PC-3 (cell line): ENCODE results near the gene SMPDL3B. TPM values are rescaled to one million over a fixed set of nuclear protein-coding genes. Genes with fewer than 3 reads are reported as not detected.

Source experiments
- ATAC-seq: fragments of 200-7000 bp; cut with Tn5 transposase; 2 replicates; pipeline ENCODE4 v1.9.1; 2020; ENCODE audit warnings: mild to moderate bottlenecking, moderate library complexity
- BruUV-seq: library from RNA; stranded (reverse); fragments of 400-500 nt; replicated peaks from 2 replicates; lab custom pipeline; 2021; lab: Mats Ljungman, UMichigan
- CTCF ChIA-PET: fragments of 300-600 bp; sonication (Branson Sonifier 250); formaldehyde crosslinking; loops from one replicate; lab custom pipeline; 2022; ENCODE audit warnings: antibody characterized with exemption; lab: Charles Lee
- POLR2A ChIA-PET: fragments of 300-600 bp; sonication (Branson Sonifier 250); formaldehyde crosslinking; loops from one replicate; lab custom pipeline; 2022; ENCODE audit warnings: antibody characterized with exemption; ENCODE audit not compliant: unreplicated experiment; lab: Charles Lee
- DNase-seq: peaks from one replicate; pipeline ENCODE4 v3.0.0-alpha.2; 2015
- H2AFZ ChIP-seq: fragments of 300-600 bp; sonication (generic); 2 replicates; pipeline ENCODE4 v1.6.0; 2016; ENCODE audit warnings: antibody characterized with exemption, low read length
- H3F3A ChIP-seq: fragments of 300-600 bp; sonication (generic); one replicate; pipeline ENCODE4 v1.6.0; 2017; ENCODE audit warnings: antibody characterized with exemption, low read length, control low read depth, mild to moderate bottlenecking; ENCODE audit not compliant: unreplicated experiment
- H3K27ac ChIP-seq: fragments of 300-600 bp; sonication (generic); 2 replicates; pipeline ENCODE4 v1.5.1; 2016; ENCODE audit warnings: mild to moderate bottlenecking, low read length
- H3K27me3 ChIP-seq: fragments of 300-600 bp; sonication (generic); 2 replicates; pipeline ENCODE4 v1.6.1; 2016; ENCODE audit warnings: low read length, mixed read lengths
- H3K36me3 ChIP-seq: fragments of 300-600 bp; sonication (generic); 2 replicates; pipeline ENCODE4 v1.6.1; 2016; ENCODE audit warnings: low read depth, mixed run types, low read length, mixed read lengths
- H3K4me1 ChIP-seq: fragments of 300-600 bp; sonication (generic); 2 replicates; pipeline ENCODE4 v1.5.1; 2016; ENCODE audit warnings: low read length; ENCODE audit not compliant: insufficient read depth
- H3K4me2 ChIP-seq: fragments of 300-600 bp; sonication (generic); 2 replicates; pipeline ENCODE4 v1.6.0; 2016; ENCODE audit warnings: low read length
- H3K4me3 ChIP-seq: fragments of 300-600 bp; sonication (generic); 2 replicates; pipeline ENCODE4 v1.5.1; 2016; ENCODE audit warnings: mild to moderate bottlenecking, low read length, mixed read lengths
- H3K79me2 ChIP-seq: fragments of 300-600 bp; sonication (generic); 2 replicates; pipeline ENCODE4 v1.6.1; 2017; ENCODE audit warnings: low read length, mixed read lengths
- H3K9ac ChIP-seq: fragments of 300-600 bp; sonication (generic); 2 replicates; pipeline ENCODE4 v1.6.0; 2016; ENCODE audit warnings: mild to moderate bottlenecking, low read length
- H3K9me2 ChIP-seq: fragments of 300-600 bp; sonication (generic); replicated peaks from 2 replicates; pipeline ENCODE4 v1.6.1; 2016; ENCODE audit warnings: mixed run types, low read length, mixed read lengths
- H3K9me3 ChIP-seq: fragments of 300-600 bp; sonication (generic); 2 replicates; pipeline ENCODE4 v1.6.1; 2016; ENCODE audit warnings: low read length, mixed read lengths
- H4K20me1 ChIP-seq: fragments of 300-600 bp; sonication (generic); 2 replicates; pipeline ENCODE4 v1.6.1; 2016; ENCODE audit warnings: low read length, mixed read lengths
- EZH2 ChIP-seq: fragments of 300-600 bp; sonication (generic); IDR thresholded peaks from one replicate; pipeline ENCODE4 v1.6.1; 2017; ENCODE audit warnings: antibody characterized with exemption, mild to moderate bottlenecking, low read length; ENCODE audit not compliant: unreplicated experiment
- EZH2phosphoT487 ChIP-seq: fragments of 300-600 bp; sonication (generic); IDR thresholded peaks from 2 replicates; pipeline ENCODE4 v1.6.1; 2018; ENCODE audit warnings: mild to moderate bottlenecking, antibody characterized with exemption, low read length, borderline replicate concordance
- intact Hi-C: fragments of 100-400 bp; cut with micrococcal nuclease; formaldehyde crosslinking; loops from 2 replicates; pipeline ENCODE4 v1.9.0; 2023
- total RNA-seq: library from RNA; depleted of rRNA; stranded (reverse); fragments of >200 nt; gene quantifications from 2 replicates; pipeline ENCODE4 v1.2.3, GENCODE V29; 2014
- TF ChIP-seq, protein P1 (sequence below): fragments of 300-600 bp; sonication (generic); conservative IDR thresholded peaks from 2 replicates; pipeline ENCODE4 v1.5.1; 2017; ENCODE audit warnings: antibody characterized with exemption, low read depth, mild to moderate bottlenecking, low read length

Gene SMPDL3B
- total RNA-seq, 1 experiment from 2014 or later: 19.6 TPM

- Histone ChIP-seq H4K20me1 (no peaks in the 10 kb centered on the region), H2AFZ (no peak overlapping the region), H3K4me1 (peaks cover 5% of the 10 kb centered on the region; the same call in 1 of the 2 replicates), H3K4me2 (no peak overlapping the region), H3K4me3 (no peak overlapping the region), H3K9me2 (no peaks in the 10 kb centered on the region), H3K9me3 (no peaks in the 10 kb centered on the region), H3K9ac (no peak overlapping the region), H3K36me3 (no peaks in the 10 kb centered on the region), H3K79me2 (peaks cover under 1% of the 10 kb centered on the region), H3K27me3 (no peaks in the 10 kb centered on the region), H3F3A (no peaks in the 10 kb centered on the region), H3K27ac (no peak overlapping the region)
- ATAC-seq: no peak
- TF ChIP-seq, protein P1, sequence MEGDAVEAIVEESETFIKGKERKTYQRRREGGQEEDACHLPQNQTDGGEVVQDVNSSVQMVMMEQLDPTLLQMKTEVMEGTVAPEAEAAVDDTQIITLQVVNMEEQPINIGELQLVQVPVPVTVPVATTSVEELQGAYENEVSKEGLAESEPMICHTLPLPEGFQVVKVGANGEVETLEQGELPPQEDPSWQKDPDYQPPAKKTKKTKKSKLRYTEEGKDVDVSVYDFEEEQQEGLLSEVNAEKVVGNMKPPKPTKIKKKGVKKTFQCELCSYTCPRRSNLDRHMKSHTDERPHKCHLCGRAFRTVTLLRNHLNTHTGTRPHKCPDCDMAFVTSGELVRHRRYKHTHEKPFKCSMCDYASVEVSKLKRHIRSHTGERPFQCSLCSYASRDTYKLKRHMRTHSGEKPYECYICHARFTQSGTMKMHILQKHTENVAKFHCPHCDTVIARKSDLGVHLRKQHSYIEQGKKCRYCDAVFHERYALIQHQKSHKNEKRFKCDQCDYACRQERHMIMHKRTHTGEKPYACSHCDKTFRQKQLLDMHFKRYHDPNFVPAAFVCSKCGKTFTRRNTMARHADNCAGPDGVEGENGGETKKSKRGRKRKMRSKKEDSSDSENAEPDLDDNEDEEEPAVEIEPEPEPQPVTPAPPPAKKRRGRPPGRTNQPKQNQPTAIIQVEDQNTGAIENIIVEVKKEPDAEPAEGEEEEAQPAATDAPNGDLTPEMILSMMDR: no peak
- TF ChIP-seq EZH2phosphoT487: no peak
- TF ChIP-seq EZH2: no peak
- intact Hi-C loops: no loop called here
- CTCF ChIA-PET: no interaction called here
- no peak for DNase-seq
- no TSS peak for BruUV-seq
- POLR2A ChIA-PET: no interaction called here
These were observed 20.3 kb downstream of the SMPDL3B start for GRCh38 chr1:27955076-27955475.

GRCh38 chr1:27956761-27957160, 22.0 kb downstream of the SMPDL3B start:
- Histone ChIP-seq H3K4me1 (peaks cover 22% of the 10 kb centered on the region), H3K36me3 (no peaks in the 10 kb centered on the region), H3K9me3 (no peaks in the 10 kb centered on the region), H3K4me3 (no peak overlapping the region), H3K4me2 (no peak overlapping the region), H3K9me2 (no peaks in the 10 kb centered on the region), H3F3A (no peaks in the 10 kb centered on the region), H3K27ac (no peak overlapping the region), H3K27me3 (no peaks in the 10 kb centered on the region), H4K20me1 (no peaks in the 10 kb centered on the region), H2AFZ (no peak overlapping the region), H3K9ac (no peak overlapping the region), H3K79me2 (peaks cover 17% of the 10 kb centered on the region)
- DNase-seq (no peak), ATAC-seq (no peak)
- intact Hi-C loops: no loop called here
- no TSS peak for BruUV-seq
- CTCF ChIA-PET: interaction anchor here (0.6 kb wide), 1 partner anchor 93 kb away, joined by 3 read pairs; no protein-coding TSS in a partner anchor
- POLR2A ChIA-PET: no interaction called here
- TF ChIP-seq, protein P1: no peak
- TF ChIP-seq EZH2: no peak
- no peak for TF ChIP-seq EZH2phosphoT487

- Histone ChIP-seq H3K4me3 (no peak overlapping the region), H3K4me2 (no peak overlapping the region), H3K79me2 (peaks cover 26% of the 10 kb centered on the region), H3K9ac (no peak overlapping the region), H3K9me3 (no peaks in the 10 kb centered on the region), H4K20me1 (no peaks in the 10 kb centered on the region), H3K36me3 (no peaks in the 10 kb centered on the region), H2AFZ (no peak overlapping the region), H3K27me3 (no peaks in the 10 kb centered on the region), H3F3A (no peaks in the 10 kb centered on the region), H3K4me1 (peaks cover 26% of the 10 kb centered on the region), H3K27ac (no peak overlapping the region), H3K9me2 (no peaks in the 10 kb centered on the region)
- no TSS peak for BruUV-seq
- intact Hi-C loops: no loop called here
- ChIA-PET CTCF (no interaction called here), POLR2A (no interaction called here)
- TF ChIP-seq EZH2phosphoT487 (no peak), EZH2 (no peak)
- TF ChIP-seq, protein P1: no peak
- ATAC-seq (no peak), DNase-seq (no peak)
These were observed 22.9 kb downstream of the SMPDL3B start for GRCh38 chr1:27957655-27958054.
